Skeletal muscle tissue (tissue), 4 donors: ENCODE measurements around the gene TFCP2L1. TPM values are rescaled to one million over a fixed set of nuclear protein-coding genes. Genes with fewer than 3 reads are reported as not detected.

Experiments
- H3K27ac ChIP-seq: one replicate; pipeline ENCODE4 v1.7.0; 2013; ENCODE audit warnings: mild to moderate bottlenecking, low read depth, low read length, inconsistent platforms
- H3K27me3 ChIP-seq, 3 donors: one replicate each; pipeline ENCODE4 v1.7.0; 2013; ENCODE audit warnings: low read length in 3 of 3; ENCODE audit not compliant: control insufficient read depth in 3 of 3, insufficient read depth in 3 of 3
- H3K36me3 ChIP-seq, 3 donors: one replicate each; pipeline ENCODE4 v1.7.0; 2013; ENCODE audit warnings: low read length in 3 of 3; ENCODE audit not compliant: control insufficient read depth in 3 of 3, insufficient read depth in 3 of 3
- H3K4me1 ChIP-seq, 3 donors: one replicate each; pipeline ENCODE4 v1.7.0; 2013; ENCODE audit warnings: low read length in 3 of 3, mild to moderate bottlenecking in 3 of 3; ENCODE audit not compliant: control insufficient read depth in 3 of 3, insufficient read depth in 3 of 3
- H3K4me3 ChIP-seq, 3 donors: one replicate each; pipeline ENCODE4 v1.7.0; 2013; ENCODE audit warnings: low read length in 3 of 3
- H3K9ac ChIP-seq, 3 donors: one replicate each; pipeline ENCODE4 v1.7.0; 2013; ENCODE audit warnings: low read length in 3 of 3, mild to moderate bottlenecking in 3 of 3, moderate library complexity in 2 of 3, low read depth in 1 of 3
- H3K9me3 ChIP-seq, 3 donors: one replicate each; pipeline ENCODE4 v1.7.0; 2013; ENCODE audit warnings: low read length in 3 of 3; ENCODE audit not compliant: control insufficient read depth in 3 of 3
- total RNA-seq: library from RNA; depleted of rRNA; stranded (reverse); fragments of >200 nt; gene quantifications from one replicate; pipeline ENCODE4 v1.2.3, GENCODE V29; 2014
- donor health status: Osteomylitis.

Gene TFCP2L1
- total RNA-seq, 1 donor from 2014 or later = under 0.01 TPM

GRCh38 chr2:121255358-121255757, 29.6 kb downstream of the TFCP2L1 start:
- H3K4me3 ChIP-seq = no peak overlapping the region
- no peak overlapping the region for H3K9ac ChIP-seq
- H3K4me1 ChIP-seq = no peaks in the 10 kb centered on the region
- H3K9me3 ChIP-seq = no peaks in the 10 kb centered on the region
- peaks cover 0 to 8% (median 5%) of the 10 kb centered on the region in 3 donors for H3K27me3 ChIP-seq
- H3K36me3 ChIP-seq = no peaks in the 10 kb centered on the region
- H3K27ac ChIP-seq = no peak overlapping the region

DNA sequence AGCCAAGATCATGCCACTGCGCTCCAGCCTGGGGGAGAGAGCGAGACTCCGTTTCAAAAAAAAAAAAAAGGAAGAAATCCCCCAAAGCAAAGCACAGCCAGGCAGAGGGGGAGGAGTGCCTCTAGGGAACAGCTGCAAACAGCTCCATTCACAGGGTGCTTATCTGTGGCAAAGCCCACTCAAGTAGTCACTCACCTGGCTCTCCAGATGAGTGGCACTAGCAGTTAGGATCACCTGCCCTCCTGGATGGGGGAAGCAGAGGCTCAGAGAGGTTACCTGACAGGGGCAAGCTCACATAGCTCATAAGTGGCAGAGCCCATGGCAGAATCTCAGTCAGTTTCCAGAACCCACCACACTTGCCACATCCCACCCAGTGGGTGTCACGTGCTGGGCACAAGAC, 30.3 kb downstream of the TFCP2L1 start:
- no peaks in the 10 kb centered on the region for H3K9me3 ChIP-seq
- peaks cover 0 to 8% (median 5%) of the 10 kb centered on the region in 3 donors for H3K27me3 ChIP-seq
- no peaks in the 10 kb centered on the region for H3K36me3 ChIP-seq
- no peak overlapping the region for H3K9ac ChIP-seq
- no peak overlapping the region for H3K4me3 ChIP-seq
- H3K27ac ChIP-seq = no peak overlapping the region
- no peaks in the 10 kb centered on the region for H3K4me1 ChIP-seq

DNA sequence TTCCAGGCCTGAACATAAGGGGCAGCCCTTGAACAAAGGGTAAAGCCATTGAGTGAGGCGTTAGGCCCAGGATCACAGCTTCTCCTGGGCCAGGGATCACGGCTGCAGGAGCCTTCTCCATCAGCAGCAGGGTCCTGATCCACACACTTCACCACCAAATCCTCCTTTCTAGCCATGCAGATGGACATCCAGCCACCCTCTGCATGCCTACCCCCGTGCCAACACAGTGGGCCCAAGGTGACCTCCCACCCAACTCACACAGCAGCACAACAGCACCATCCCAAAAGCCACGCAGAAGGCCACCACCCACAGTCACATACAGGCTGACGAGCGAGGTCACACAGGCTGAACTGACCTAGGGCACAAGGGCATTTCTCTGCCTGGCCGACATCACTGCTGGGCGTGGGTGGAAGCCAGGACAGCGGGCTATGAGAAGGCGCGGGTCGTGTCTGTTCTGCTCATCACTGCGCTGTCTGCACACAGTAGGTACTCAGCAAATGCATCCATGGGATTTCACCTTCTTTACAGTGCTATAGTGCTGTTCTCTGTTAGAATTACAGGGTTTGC, 31.2 kb downstream of the TFCP2L1 start:
- H3K27me3 ChIP-seq = peaks cover 0 to 8% (median 5%) of the 10 kb centered on the region in 3 donors
- H3K4me1 ChIP-seq = no peaks in the 10 kb centered on the region
- H3K9me3 ChIP-seq = no peaks in the 10 kb centered on the region
- no peaks in the 10 kb centered on the region for H3K36me3 ChIP-seq
- no peak overlapping the region for H3K9ac ChIP-seq
- H3K27ac ChIP-seq = no peak overlapping the region
- H3K4me3 ChIP-seq = no peak overlapping the region

GRCh38 chr2:121253021-121253673, 31.9 kb downstream of the TFCP2L1 start:
- Histone ChIP-seq H3K4me3 (no peak overlapping the region), H3K36me3 (no peaks in the 10 kb centered on the region), H3K27ac (no peak overlapping the region), H3K27me3 (peaks cover 0 to 8% (median 5%) of the 10 kb centered on the region in 3 donors), H3K9ac (no peak overlapping the region), H3K4me1 (no peaks in the 10 kb centered on the region), H3K9me3 (no peaks in the 10 kb centered on the region)

DNA sequence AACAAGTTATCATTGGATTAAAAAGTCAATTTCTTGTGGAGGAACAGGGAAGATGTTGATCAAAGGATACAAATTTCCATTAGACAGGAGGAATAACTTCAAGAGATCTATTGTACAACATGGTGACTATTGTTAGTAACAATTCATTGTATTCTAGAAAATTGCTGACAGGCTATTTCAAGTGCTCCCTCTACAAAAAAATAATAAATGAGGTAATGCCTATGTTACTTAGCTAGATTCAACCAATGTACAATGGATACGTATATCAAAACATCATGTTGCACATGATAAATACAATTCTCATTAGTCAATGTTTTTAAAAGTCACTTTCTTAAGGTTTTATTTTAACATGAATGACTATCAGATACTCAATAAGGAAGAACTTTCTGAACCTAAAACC, 33.5 kb downstream of the TFCP2L1 start:
- Histone ChIP-seq H3K36me3 (no peaks in the 10 kb centered on the region), H3K27me3 (peaks cover 0 to 10% (median 5%) of the 10 kb centered on the region in 3 donors), H3K9me3 (no peaks in the 10 kb centered on the region), H3K4me1 (no peaks in the 10 kb centered on the region), H3K4me3 (no peak overlapping the region), H3K27ac (no peak overlapping the region), H3K9ac (no peak overlapping the region)

- H3K4me1 ChIP-seq = no peaks in the 10 kb centered on the region
- no peak overlapping the region for H3K9ac ChIP-seq
- no peaks in the 10 kb centered on the region for H3K36me3 ChIP-seq
- no peaks in the 10 kb centered on the region for H3K9me3 ChIP-seq
- H3K27ac ChIP-seq = no peak overlapping the region
- H3K27me3 ChIP-seq = peaks cover 0 to 8% (median 4%) of the 10 kb centered on the region in 3 donors
- no peak overlapping the region for H3K4me3 ChIP-seq
Observed at GRCh38 chr2:121248766-121249343, 36.1 kb downstream of the TFCP2L1 start.

DNA sequence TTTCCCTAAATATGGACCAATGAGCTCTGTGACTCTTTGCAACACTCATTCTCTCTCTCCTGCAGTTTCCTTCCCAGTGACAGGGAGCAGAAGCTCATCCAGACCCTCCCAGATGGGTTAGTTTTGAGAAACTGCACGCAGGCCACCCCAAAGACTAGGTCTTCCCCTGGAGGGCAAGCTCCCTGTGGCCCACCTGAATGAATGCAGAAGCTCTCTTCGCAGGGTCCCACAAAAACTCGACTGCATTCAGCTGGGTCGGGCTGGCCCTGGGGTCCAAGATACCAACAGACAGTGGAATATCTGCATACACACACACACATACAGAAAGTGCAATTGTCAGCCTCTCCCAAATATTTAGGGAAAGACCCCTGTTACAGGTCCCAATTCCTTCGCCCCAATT, 37.0 kb downstream of the TFCP2L1 start:
- H3K27ac ChIP-seq = no peak overlapping the region
- H3K9me3 ChIP-seq = no peaks in the 10 kb centered on the region
- no peak overlapping the region for H3K9ac ChIP-seq

DNA sequence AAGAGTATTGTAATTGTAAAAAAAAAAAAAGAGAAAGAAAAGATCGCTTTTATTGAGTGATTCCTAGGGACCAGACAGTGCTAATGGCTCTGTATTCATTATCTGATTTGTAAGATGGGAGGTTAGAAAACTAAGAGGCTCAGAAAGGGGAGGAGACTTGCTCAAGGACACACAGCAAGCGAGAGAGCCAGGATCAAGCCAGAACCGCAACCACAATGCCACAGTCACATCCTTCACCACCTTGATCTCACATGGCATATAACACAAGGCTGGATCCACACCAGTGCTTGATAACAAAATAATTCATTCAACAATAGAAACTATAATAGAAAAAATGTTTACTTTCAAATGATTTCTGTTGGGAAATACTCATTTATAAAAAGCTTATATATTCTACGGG, 37.5 kb downstream of the TFCP2L1 start:
- Histone ChIP-seq H3K36me3 (no peaks in the 10 kb centered on the region), H3K9me3 (no peaks in the 10 kb centered on the region), H3K9ac (no peak overlapping the region), H3K4me1 (no peaks in the 10 kb centered on the region), H3K4me3 (no peak overlapping the region), H3K27me3 (peaks cover 0 to 3% (median 0%) of the 10 kb centered on the region in 3 donors), H3K27ac (no peak overlapping the region)

More for the DNA sequence above, 37.0 kb downstream of the TFCP2L1 start:
- Histone ChIP-seq H3K27me3 (peaks cover 0 to 3% (median 0%) of the 10 kb centered on the region in 3 donors), H3K4me1 (no peaks in the 10 kb centered on the region), H3K36me3 (no peaks in the 10 kb centered on the region), H3K4me3 (no peak overlapping the region)

DNA sequence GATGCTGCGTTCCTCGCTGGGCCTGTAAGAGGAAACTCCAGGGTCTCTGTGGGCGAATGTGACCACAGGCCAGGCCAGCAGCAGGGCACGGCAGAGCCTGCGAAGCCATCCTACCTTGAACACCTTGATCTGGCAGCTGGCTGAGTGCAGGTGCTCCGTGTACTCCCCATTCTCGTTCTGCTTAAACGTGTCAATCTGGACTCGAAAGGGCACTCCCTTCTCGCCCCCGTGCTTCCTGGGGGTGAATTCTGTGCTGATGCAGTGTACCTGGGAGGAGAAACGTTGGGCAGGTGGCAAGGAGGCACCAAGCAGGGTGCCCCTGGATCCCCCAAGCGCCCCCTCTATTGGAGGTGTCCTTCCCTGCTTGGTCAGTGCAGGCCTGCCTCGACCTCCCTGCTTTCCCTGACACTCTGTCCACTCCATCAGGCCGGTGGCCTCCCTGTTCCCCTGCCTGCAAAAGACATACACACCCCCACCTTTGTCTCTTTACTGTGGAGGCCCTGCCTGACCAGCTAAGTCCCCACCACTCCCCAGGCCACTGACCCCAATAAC, 38.2 kb downstream of the TFCP2L1 start:
- H3K36me3 ChIP-seq = no peaks in the 10 kb centered on the region
- no peaks in the 10 kb centered on the region for H3K4me1 ChIP-seq
- no peak overlapping the region for H3K9ac ChIP-seq
- peaks cover 0 to 3% (median 0%) of the 10 kb centered on the region in 3 donors for H3K27me3 ChIP-seq
- H3K4me3 ChIP-seq = no peak overlapping the region
- H3K9me3 ChIP-seq = no peaks in the 10 kb centered on the region
- no peak overlapping the region for H3K27ac ChIP-seq

GRCh38 chr2:121245913-121246312, 39.1 kb downstream of the TFCP2L1 start:
- Histone ChIP-seq H3K9me3 (no peaks in the 10 kb centered on the region), H3K9ac (no peak overlapping the region), H3K36me3 (no peaks in the 10 kb centered on the region), H3K27me3 (peaks cover 0 to 3% (median 0%) of the 10 kb centered on the region in 3 donors), H3K4me3 (no peak overlapping the region), H3K4me1 (no peaks in the 10 kb centered on the region), H3K27ac (no peak overlapping the region)
